Heart left ventricle (tissue), 16 donors: Measurements from ENCODE around the gene IL1RN. TPM values are rescaled to one million over a fixed set of nuclear protein-coding genes. Genes with fewer than 3 reads are reported as not detected.

Experiments used
- ATAC-seq, 4 donors: fragments of 200-7000 bp; cut with Tn5 transposase; one replicate each; pipeline ENCODE4 v1.9.1; 2020 to 2022; ENCODE audit warnings: moderate library complexity in 4 of 4, mild to moderate bottlenecking in 3 of 4, moderate number of reproducible peaks in 1 of 4
- DNase-seq, 5 donors: peaks; one replicate each; pipeline ENCODE4 v3.0.0-alpha.2; 2020
- H3K27ac ChIP-seq, 12 donors: fragments of 200-600 bp; sonication (generic) in 4 of 12; one replicate each; pipeline versions ENCODE4 v1.5.0 to v1.8.0; 2016 to 2022; ENCODE audit warnings: mild to moderate bottlenecking in 2 of 12
- H3K27me3 ChIP-seq, 9 donors: fragments of 200-600 bp; sonication (generic) in 2 of 9; one replicate each; pipeline versions ENCODE4 v1.5.1 to v1.8.0; 2016 to 2022; ENCODE audit warnings: mild to moderate bottlenecking in 3 of 9
- H3K36me3 ChIP-seq, 9 donors: fragments of 200-600 bp; sonication (generic) in 2 of 9; one replicate each; pipeline versions ENCODE4 v1.5.0 to v1.8.0; 2018 to 2022; ENCODE audit warnings: mild to moderate bottlenecking in 2 of 9
- H3K4me1 ChIP-seq, 12 donors: fragments of 200-600 bp; sonication (generic) in 4 of 12; one replicate each; pipeline versions ENCODE4 v1.5.0 to v1.8.0; 2016 to 2022; ENCODE audit warnings: mild to moderate bottlenecking in 3 of 12
- H3K4me3 ChIP-seq, 12 donors: fragments of 200-600 bp; sonication (generic) in 4 of 12; one replicate each; pipeline versions ENCODE4 v1.5.0 to v1.8.0; 2017 to 2022; ENCODE audit warnings: mild to moderate bottlenecking in 9 of 12, moderate library complexity in 4 of 12
- H3K9me3 ChIP-seq, 12 donors: fragments of 200-600 bp; sonication (generic) in 4 of 12; one replicate each; pipeline versions ENCODE4 v1.5.0 to v1.8.0; 2016 to 2022; ENCODE audit warnings: mild to moderate bottlenecking in 1 of 12
- POLR2A ChIP-seq, 2 donors: fragments of 450-650 bp; IDR thresholded peaks; one replicate each; pipeline ENCODE4 v1.6.1; 2017; ENCODE audit warnings: antibody characterized with exemption in 2 of 2, mild to moderate bottlenecking in 2 of 2, moderate library complexity in 2 of 2
- WGBS, 4 donors: extraction: QIAGEN DNeasy Blood & Tissue Kit in 2 of 4; methylation state at CpG; one replicate each; pipeline versions ENCODE4 v1.1.5 to v1.1.7; 2013 to 2018; 5-methylcytosine and 5-hydroxymethylcytosine counted together
- intact Hi-C, 10 donors: fragments of 100-400 bp; cut with DNase I; formaldehyde crosslinking; loops; one replicate each; pipeline versions ENCODE4 v1.11.1 to v1.14.2; 2022
- polyA plus RNA-seq, 2 donors: library from polyadenylated mRNA; stranded (reverse); fragments of 200-250 nt; gene quantifications; one replicate each; pipeline ENCODE4 v1.2.3, GENCODE V29; 2013
- total RNA-seq, 9 donors: library from RNA; depleted of rRNA in 2 of 9; stranded (reverse); fragments of >200 nt in 2 of 9; fragmentation: NEBNext Ultra II Directional in 3 of 9; extraction: Animal tissue kit (Norgen Biotek cat#: 25700) in 3 of 9; gene quantifications; one replicate each; pipeline versions ENCODE4 v1.1.0 to v1.2.4, GENCODE V29; 2016 to 2023
- TF ChIP-seq, protein P1 (sequence below), 12 donors: fragments of 200-600 bp; sonication (generic) in 4 of 12; IDR thresholded peaks; one replicate each; pipeline versions ENCODE4 v1.5.0 to v1.8.0; 2018 to 2022; ENCODE audit warnings: antibody characterized with exemption in 12 of 12, mild to moderate bottlenecking in 5 of 12
- donor health status: ischemic (EF 13 %, LVEDD 7.1; RV severe dilation, severe dysfunction).
- donor health status: healthy with polysubstance abuse.
- donor health status: DM: no; HTN: yes; CAD: no.
- donor health status: DM: no; HTN: no; CAD: no.
- donor health status: ischemic (EF 25% LVEDD 6.9; RV normal size, moderate dysfunction).
- donor health status: ischemic (EF 25% LVEDD 5.7; RV mildly dilated, moderate dysfunction).
- donor health status: healthy.
- donor health status: DM: yes; HTN: yes; CAD: no.
- donor health status: ischemic (EF 35%, LVEDD 5.7; RV mildly dilated, moderate dysfunction).
- donor health status: nonischemic (EF 11% LVEDD 7.7; RV severe dilation, severe dysfunction).
- donor health status: DM: yes; HTN: yes; CAD: no.
- donor health status: PGD.
- donor health status: ischemic (EF 29% LVEDD 5.4; RV normal size, mild dysfunction).
- donor health status: nonischemic (EF 23%, LVEDD 6.1; RV moderate dilation, normal function).

The IL1RN gene
- total and polyA plus RNA-seq, 11 donors = 0.16 to 11.4 (median 0.99) TPM

DNA sequence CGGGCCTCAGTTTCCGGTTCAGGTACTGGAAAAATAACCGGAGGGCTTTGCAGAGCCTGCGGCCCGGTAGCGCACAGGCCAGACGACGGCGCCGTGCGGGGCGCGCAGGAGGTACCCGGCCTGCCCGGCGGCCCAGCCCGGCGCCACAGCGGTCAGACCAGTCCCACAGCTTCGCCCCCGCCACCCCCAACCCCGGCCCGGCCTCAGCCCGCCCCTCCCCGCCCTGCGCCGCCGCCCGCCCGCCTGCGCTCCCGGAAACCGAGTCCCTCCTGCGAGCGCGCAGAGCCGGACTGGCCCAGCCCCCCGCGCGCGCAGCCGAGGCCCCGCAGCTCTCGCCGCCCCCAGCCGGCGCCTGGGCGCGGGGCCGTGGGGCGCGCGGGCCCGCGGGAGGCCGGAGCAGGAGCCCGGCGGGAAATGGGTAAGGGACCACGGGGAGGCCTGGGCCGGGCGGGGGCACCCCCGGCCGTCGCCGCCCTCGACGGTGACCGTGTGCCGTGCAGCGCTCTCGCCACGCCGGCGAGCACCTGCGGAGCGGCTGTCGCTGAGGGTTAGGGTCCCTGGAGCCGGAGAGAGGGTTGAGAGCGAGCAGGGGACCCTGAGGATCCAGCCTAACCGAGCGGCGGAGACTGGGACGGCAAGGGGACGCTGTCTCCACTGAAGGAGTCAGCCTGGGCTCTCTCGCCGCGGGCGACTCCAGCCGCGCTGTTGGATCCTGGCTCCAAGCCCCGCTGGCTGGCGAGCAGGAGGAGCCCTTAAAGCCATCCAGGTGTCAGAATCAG is 29.9 kb downstream of the IL1RN start:
- intact Hi-C loops = no loop called here
- H3K27me3 ChIP-seq = peaks cover 0 to 43% (median 10%) of the 10 kb centered on the region in 9 donors
- TF ChIP-seq, protein P1, sequence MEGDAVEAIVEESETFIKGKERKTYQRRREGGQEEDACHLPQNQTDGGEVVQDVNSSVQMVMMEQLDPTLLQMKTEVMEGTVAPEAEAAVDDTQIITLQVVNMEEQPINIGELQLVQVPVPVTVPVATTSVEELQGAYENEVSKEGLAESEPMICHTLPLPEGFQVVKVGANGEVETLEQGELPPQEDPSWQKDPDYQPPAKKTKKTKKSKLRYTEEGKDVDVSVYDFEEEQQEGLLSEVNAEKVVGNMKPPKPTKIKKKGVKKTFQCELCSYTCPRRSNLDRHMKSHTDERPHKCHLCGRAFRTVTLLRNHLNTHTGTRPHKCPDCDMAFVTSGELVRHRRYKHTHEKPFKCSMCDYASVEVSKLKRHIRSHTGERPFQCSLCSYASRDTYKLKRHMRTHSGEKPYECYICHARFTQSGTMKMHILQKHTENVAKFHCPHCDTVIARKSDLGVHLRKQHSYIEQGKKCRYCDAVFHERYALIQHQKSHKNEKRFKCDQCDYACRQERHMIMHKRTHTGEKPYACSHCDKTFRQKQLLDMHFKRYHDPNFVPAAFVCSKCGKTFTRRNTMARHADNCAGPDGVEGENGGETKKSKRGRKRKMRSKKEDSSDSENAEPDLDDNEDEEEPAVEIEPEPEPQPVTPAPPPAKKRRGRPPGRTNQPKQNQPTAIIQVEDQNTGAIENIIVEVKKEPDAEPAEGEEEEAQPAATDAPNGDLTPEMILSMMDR (IDR thresholded peaks at IDR 0.05) = no peak
- no peak for TF ChIP-seq POLR2A (IDR thresholded peaks at IDR 0.05)
- 1 to 2% (median 2%) methylated on average over 19 to 92 of the region's 92 CpGs for WGBS, 4 donors
- H3K4me3 ChIP-seq = peak overlapping the region in 9 of 12 donors; percentile 22 to 64 (median 44)
- H3K9me3 ChIP-seq = no peaks in the 10 kb centered on the region
- H3K36me3 ChIP-seq = no peaks in the 10 kb centered on the region
- peak in 3 of 4 donors; percentile 28 to 61 (median 56) for ATAC-seq
- no peak overlapping the region for H3K27ac ChIP-seq
- no peak for DNase-seq
- H3K4me1 ChIP-seq = peaks cover 0 to 5% (median 0%) of the 10 kb centered on the region in 12 donors

DNA sequence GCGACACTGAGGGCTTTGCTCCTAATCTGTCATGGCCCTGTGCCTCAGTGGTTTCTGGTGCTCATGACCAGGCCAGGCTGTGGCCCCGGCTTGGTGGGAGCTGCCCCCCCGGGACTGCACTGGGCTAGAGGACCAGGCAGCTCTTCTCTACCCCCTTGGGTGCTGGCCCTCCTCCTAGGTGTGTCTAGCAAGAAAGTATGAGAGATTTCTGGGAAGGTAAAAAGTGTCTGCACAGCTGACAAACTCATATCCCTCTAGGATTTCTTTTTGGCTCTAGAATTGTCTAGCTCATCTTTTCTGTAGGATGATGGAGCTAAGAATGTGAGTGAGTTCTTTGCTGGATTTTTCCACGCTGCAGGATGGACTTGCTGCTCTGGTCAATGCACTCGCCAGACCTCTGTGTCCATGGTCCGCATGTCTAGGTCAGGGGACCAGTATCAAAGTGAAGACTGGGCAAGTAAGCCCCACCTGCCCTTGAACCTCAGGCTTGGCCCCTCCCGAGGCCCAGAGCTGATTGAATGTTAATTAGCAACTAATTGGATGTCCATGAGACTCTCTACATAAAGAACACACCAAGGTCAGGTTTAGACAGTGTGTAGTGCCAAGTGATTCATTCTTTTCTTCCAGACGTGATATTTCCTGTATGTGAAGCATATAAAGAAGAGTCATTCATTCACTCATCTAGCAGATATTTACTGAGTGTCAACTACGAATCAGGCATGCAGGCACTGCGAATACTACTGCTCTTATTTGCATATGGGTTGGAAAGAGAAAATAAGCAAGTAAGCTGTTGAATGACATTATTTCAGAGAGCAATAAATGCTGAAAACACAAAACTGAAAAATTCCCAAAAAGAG is 30.7 kb downstream of the IL1RN start:
- Histone ChIP-seq H3K4me1 (peaks cover 0 to 5% (median 0%) of the 10 kb centered on the region in 12 donors), H3K4me3 (peak overlapping the region in 8 of 12 donors; percentile 29 to 64 (median 44)), H3K27me3 (peaks cover 0 to 43% (median 10%) of the 10 kb centered on the region in 9 donors), H3K36me3 (no peaks in the 10 kb centered on the region), H3K9me3 (no peaks in the 10 kb centered on the region), H3K27ac (no peak overlapping the region)
- ATAC-seq (no peak), DNase-seq (no peak)
- no peak for TF ChIP-seq POLR2A (IDR thresholded peaks at IDR 0.05)
- TF ChIP-seq, protein P1 (IDR thresholded peaks at IDR 0.05) = no peak
- intact Hi-C loops = no loop called here
- WGBS, 4 donors = 54 to 61% (median 57%) methylated on average over 10 of the region's 10 CpGs

DNA sequence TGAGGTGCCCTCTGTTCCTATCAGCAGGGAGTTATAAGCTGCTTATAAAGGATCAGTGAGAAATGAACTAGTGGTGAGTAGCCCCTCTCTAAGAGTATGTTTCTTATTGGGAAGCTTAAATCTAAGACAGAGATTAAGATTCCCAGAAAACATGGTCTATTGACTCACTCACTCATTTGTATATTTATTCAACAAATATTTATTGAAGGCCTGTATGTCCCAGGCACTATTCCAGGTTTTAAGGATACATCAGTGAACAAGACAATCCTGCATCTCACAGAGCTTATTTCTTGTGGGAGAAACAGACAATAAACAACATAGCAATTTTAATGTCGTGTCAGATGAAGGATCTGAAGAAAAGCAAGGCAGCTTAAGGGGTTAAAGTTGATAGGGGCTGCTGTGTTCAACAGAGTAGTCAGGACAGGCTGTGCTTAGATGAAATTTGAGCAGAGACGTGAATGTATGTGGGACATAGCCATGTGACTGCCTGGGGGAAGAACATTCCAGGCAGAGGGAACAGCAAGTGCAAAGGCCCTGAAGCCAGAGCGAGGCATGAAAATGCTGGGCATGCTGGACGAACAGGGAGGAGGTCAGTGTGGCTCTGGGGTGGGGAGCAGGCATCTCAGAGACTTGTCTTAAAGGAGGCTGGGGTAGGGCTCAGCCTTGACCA is 31.6 kb downstream of the IL1RN start:
- no peak overlapping the region for H3K27ac ChIP-seq
- intact Hi-C loops = no loop called here
- no peak for DNase-seq
- H3K9me3 ChIP-seq = no peaks in the 10 kb centered on the region
- H3K36me3 ChIP-seq = no peaks in the 10 kb centered on the region
- no peak overlapping the region for H3K4me3 ChIP-seq
- H3K4me1 ChIP-seq = peaks cover 0 to 5% (median 0%) of the 10 kb centered on the region in 12 donors
- H3K27me3 ChIP-seq = peaks cover 0 to 43% (median 10%) of the 10 kb centered on the region in 9 donors
- WGBS, 4 donors = 65 to 82% (median 78%) methylated on average over 4 of the region's 4 CpGs
- TF ChIP-seq POLR2A (IDR thresholded peaks at IDR 0.05) = no peak
- TF ChIP-seq, protein P1 (IDR thresholded peaks at IDR 0.05) = no peak
- ATAC-seq = no peak
